Endothelial cell of umbilical vein (primary cell): Measurements from ENCODE around the gene MAP7D2.

Experiments
- CTCF ChIP-seq, 2 donors: IDR thresholded peaks; 1 replicate in 1 of 2; 2 replicates in 1 of 2; pipeline ENCODE4 v1.5.1; 2011; ENCODE audit warnings: low read length in 2 of 2, mild to moderate bottlenecking in 2 of 2, moderate library complexity in 2 of 2, control low read depth in 1 of 2, inconsistent platforms in 1 of 2, low read depth in 1 of 2; ENCODE audit not compliant: insufficient read depth in 1 of 2; ENCODE audit errors: extremely low read depth in 1 of 2
- EZH2 ChIP-seq: IDR thresholded peaks from 2 replicates; pipeline ENCODE4 v1.6.1; 2012; ENCODE audit warnings: borderline replicate concordance, low read depth, mild to moderate bottlenecking, moderate library complexity, low read length, inconsistent platforms; ENCODE audit not compliant: severe bottlenecking
- FOS ChIP-seq: IDR thresholded peaks from 2 replicates; pipeline ENCODE4 v1.6.1; 2011; ENCODE audit warnings: mild to moderate bottlenecking, low read length, moderate library complexity, borderline replicate concordance; ENCODE audit not compliant: insufficient read depth
- JUN ChIP-seq: IDR thresholded peaks from 2 replicates; pipeline ENCODE4 v1.6.1; 2011; ENCODE audit warnings: borderline replicate concordance, low read depth; ENCODE audit not compliant: insufficient read length, insufficient read depth
- POLR2A ChIP-seq: IDR thresholded peaks from 2 replicates; pipeline ENCODE4 v1.6.1; 2012; ENCODE audit warnings: low read depth, mild to moderate bottlenecking, control low read depth, low read length
- POLR2AphosphoS5 ChIP-seq: IDR thresholded peaks from 2 replicates; pipeline ENCODE4 v1.6.1; 2012; ENCODE audit warnings: low read depth, mild to moderate bottlenecking, control low read depth, low read length, moderate library complexity; ENCODE audit not compliant: insufficient read depth

GRCh38 chrX:20143561-20143960 is 26.9 kb upstream of the MAP7D2 start:
- TF ChIP-seq POLR2A (no peak), CTCF (IDR thresholded peaks at IDR 0.05; ENCODE audit: extremely low read depth in 1 of 2, insufficient read depth in 1 of 2, low read depth in 1 of 2, low read length in 2 of 2) (no peak), FOS (no peak), JUN (no peak), EZH2 (no peak), POLR2AphosphoS5 (no peak)
